Smooth muscle cell (in vitro differentiated cells): Measurements from ENCODE around the gene LRRN1. TPM values are rescaled to one million over a fixed set of nuclear protein-coding genes. Genes with fewer than 3 reads are reported as not detected.

Experiments
- DNase-seq: peaks from one replicate; lab custom pipeline; 2025; ENCODE audit not compliant: unreplicated experiment; lab: John Stamatoyannopoulos, UW
- H2AFZ ChIP-seq: fragments of 200-600 bp; sonication (generic); 2 replicates; pipeline ENCODE4 v1.6.0; 2016; ENCODE audit warnings: antibody characterized with exemption, low read depth, mild to moderate bottlenecking
- H3F3A ChIP-seq: fragments of 200-600 bp; sonication (generic); 2 replicates; pipeline ENCODE4 v1.6.0; 2017; ENCODE audit warnings: antibody characterized with exemption, low read depth
- H3K27ac ChIP-seq: fragments of 200-600 bp; sonication (generic); 2 replicates; pipeline ENCODE4 v1.5.1; 2016; ENCODE audit warnings: low read depth, mild to moderate bottlenecking
- H3K27me3 ChIP-seq: fragments of 200-600 bp; sonication (generic); 2 replicates; pipeline ENCODE4 v1.6.1; 2016; ENCODE audit warnings: low read depth, mild to moderate bottlenecking
- H3K36me3 ChIP-seq: fragments of 200-600 bp; sonication (generic); 2 replicates; pipeline ENCODE4 v1.5.1; 2016; ENCODE audit warnings: low read depth
- H3K4me1 ChIP-seq: fragments of 200-600 bp; sonication (generic); 2 replicates; pipeline ENCODE4 v1.5.1; 2016; ENCODE audit warnings: low read depth
- H3K4me2 ChIP-seq: fragments of 200-600 bp; sonication (generic); 2 replicates; pipeline ENCODE4 v1.6.0; 2016; ENCODE audit warnings: mild to moderate bottlenecking
- H3K4me3 ChIP-seq: fragments of 200-600 bp; sonication (generic); 2 replicates; pipeline ENCODE4 v1.5.1; 2016; ENCODE audit warnings: mild to moderate bottlenecking
- H3K79me2 ChIP-seq: fragments of 200-600 bp; sonication (generic); 2 replicates; pipeline ENCODE4 v1.6.0; 2016; ENCODE audit warnings: low read depth, mild to moderate bottlenecking
- H3K9ac ChIP-seq: fragments of 200-600 bp; sonication (generic); 2 replicates; pipeline ENCODE4 v1.6.0; 2016; ENCODE audit warnings: low read depth
- H3K9me3 ChIP-seq: fragments of 200-600 bp; sonication (generic); replicated peaks from 2 replicates; pipeline ENCODE4 v1.5.1; 2016; ENCODE audit warnings: low read depth
- H4K20me1 ChIP-seq: fragments of 200-600 bp; sonication (generic); 2 replicates; pipeline ENCODE4 v1.6.0; 2016; ENCODE audit warnings: low read depth
- CTCF ChIP-seq: fragments of 200-600 bp; sonication (generic); IDR thresholded peaks from 2 replicates; pipeline ENCODE4 v1.5.1; 2017; ENCODE audit warnings: borderline replicate concordance, mild to moderate bottlenecking, antibody characterized with exemption; ENCODE audit not compliant: insufficient read depth, poor library complexity, severe bottlenecking
- whole genome bisulfite sequencing: methylation state at CpG from one replicate; pipeline ENCODE4 v1.1.7; 2016; ENCODE audit warnings: low lambda C conversion rate; 5-methylcytosine and 5-hydroxymethylcytosine counted together
- polyA plus RNA-seq: library from polyadenylated mRNA; unstranded; fragments of >200 nt; fragmentation: Nextera tagmentation; extraction: Ambion mirVana; gene quantifications from 2 replicates; pipeline ENCODE4 v1.2.1, GENCODE V29; 2016
- total RNA-seq: library from RNA; depleted of rRNA; stranded (reverse); fragments of >200 nt; gene quantifications from 2 replicates; pipeline ENCODE4 v1.2.3, GENCODE V29; 2014

The LRRN1 gene
- total and polyA plus RNA-seq, 2 experiments from 2014 or later: 8.5 to 17.0 TPM

- H3K9ac ChIP-seq: no peak overlapping the region
- no peak overlapping the region for H3K4me3 ChIP-seq
- H3K27ac ChIP-seq: no peak overlapping the region
- TF ChIP-seq CTCF: no peak
- H3K27me3 ChIP-seq: no peaks in the 10 kb centered on the region
- H3K9me3 ChIP-seq: no peaks in the 10 kb centered on the region
- no peaks in the 10 kb centered on the region for H3F3A ChIP-seq
- 93% methylated on average over 8 of the region's 8 CpGs for WGBS
- no peak overlapping the region for H3K4me2 ChIP-seq
- H3K4me1 ChIP-seq: peaks cover 18% of the 10 kb centered on the region
- H3K79me2 ChIP-seq: no peaks in the 10 kb centered on the region
- DNase-seq: no peak
- no peak overlapping the region for H2AFZ ChIP-seq
- no peaks in the 10 kb centered on the region for H3K36me3 ChIP-seq
- H4K20me1 ChIP-seq: no peaks in the 10 kb centered on the region
Observed at GRCh38 chr3:3847994-3848922, 49.0 kb downstream of the LRRN1 start.

- DNase-seq: no peak
- no peak for TF ChIP-seq CTCF
- Histone ChIP-seq H3K4me3 (no peak overlapping the region), H3K9me3 (no peaks in the 10 kb centered on the region), H3K79me2 (no peaks in the 10 kb centered on the region), H3K36me3 (no peaks in the 10 kb centered on the region), H2AFZ (no peak overlapping the region), H3K27ac (no peak overlapping the region), H4K20me1 (no peaks in the 10 kb centered on the region), H3F3A (no peaks in the 10 kb centered on the region), H3K4me2 (no peak overlapping the region), H3K4me1 (peaks cover 24% of the 10 kb centered on the region), H3K9ac (no peak overlapping the region), H3K27me3 (no peaks in the 10 kb centered on the region)
- WGBS: 88% methylated on average over 8 of the region's 8 CpGs
Observed at GRCh38 chr3:3848923-3849275, 49.7 kb downstream of the LRRN1 start.

- Histone ChIP-seq H2AFZ (no peak overlapping the region), H3K4me2 (no peak overlapping the region), H3K9ac (no peak overlapping the region), H3K27me3 (no peaks in the 10 kb centered on the region), H4K20me1 (no peaks in the 10 kb centered on the region), H3K4me1 (peaks cover 24% of the 10 kb centered on the region), H3K4me3 (no peak overlapping the region), H3K9me3 (no peaks in the 10 kb centered on the region), H3K36me3 (no peaks in the 10 kb centered on the region), H3F3A (no peaks in the 10 kb centered on the region), H3K27ac (no peak overlapping the region), H3K79me2 (no peaks in the 10 kb centered on the region)
- no peak for DNase-seq
- TF ChIP-seq CTCF: no peak
- 93% methylated on average over 4 of the region's 4 CpGs for WGBS
Observed at GRCh38 chr3:3851621-3852323, 52.5 kb downstream of the LRRN1 start.
